ENCODE measurements around the gene GPR27.

The GPR27 gene

GRCh38 chr3:71787851-71788405 lies 34.3 kb downstream of the GPR27 start:
- no peak for FAIRE-seq

GRCh38 chr3:71789922-71790321 lies 36.3 kb downstream of the GPR27 start:
- no peak for FAIRE-seq

- no peak for FAIRE-seq
Observed at GRCh38 chr3:71791634-71792033, 38.0 kb downstream of the GPR27 start.

- FAIRE-seq, result no peak
Observed at GRCh38 chr3:71796290-71796689, 42.6 kb downstream of the GPR27 start.

GRCh38 chr3:71797455-71797854 lies 43.8 kb downstream of the GPR27 start:
- no peak for FAIRE-seq

GRCh38 chr3:71800023-71800422 lies 46.4 kb downstream of the GPR27 start:
- FAIRE-seq, result peak; percentile 27

GRCh38 chr3:71801986-71802385 lies 48.3 kb downstream of the GPR27 start:
- no peak for FAIRE-seq

GRCh38 chr3:71803248-71803647 lies 49.6 kb downstream of the GPR27 start:
- FAIRE-seq, result no peak

- no peak for FAIRE-seq
Observed at GRCh38 chr3:71805199-71805598, 51.5 kb downstream of the GPR27 start.

- FAIRE-seq, result no peak
Observed at GRCh38 chr3:71805691-71806090, 52.0 kb downstream of the GPR27 start.

Measured in islet of Langerhans (tissue), 1 donor.